ENCODE measurements around the gene C1QTNF9B.

GRCh38 chr13:23921451-23921888 lies 24.2 kb upstream of the C1QTNF9B start:
- TF ChIP-seq CTCF (IDR thresholded peaks at IDR 0.05; ENCODE audit: borderline replicate concordance, extremely low read depth, low read length, poor library complexity, severe bottlenecking) (peak; percentile 76), EZH2 (IDR thresholded peaks at IDR 0.05; ENCODE audit: borderline replicate concordance, low read depth, low read length, severe bottlenecking) (no peak)

Measured in DND-41 (cell line).